Activated T-helper 17 cell treated with anti-CD3 and anti-CD28 coated beads, Interleukin-2, amount 50 U/mL, for 72 hours (primary cell): ENCODE measurements around the gene CLMN. TPM values are rescaled to one million over a fixed set of nuclear protein-coding genes. Genes with fewer than 3 reads are reported as not detected.
A peak's percentile ranks its signal among the peaks of the same experiment; 100 is the strongest.
"Not testable (repeated sequence)": the region's sequence is repeated elsewhere in the genome, so short reads cannot be mapped to it uniquely, and the experiment has no call there.

ENCODE experiments used
- ATAC-seq: fragments of 150-1000 bp; cut with Tn5 transposase; replicated peaks from 2 replicates; pipeline ENCODE4 v1.10.0; 2021; ENCODE audit warnings: mild to moderate bottlenecking, moderate library complexity
- H3K27ac Mint-ChIP-seq: one replicate; pipeline ENCODE4 v1.8.0; 2022; ENCODE audit warnings: mixed read lengths
- H3K27me3 Mint-ChIP-seq: one replicate; pipeline ENCODE4 v1.8.0; 2022; ENCODE audit warnings: mixed read lengths
- H3K36me3 Mint-ChIP-seq: one replicate; pipeline ENCODE4 v1.8.0; 2022; ENCODE audit warnings: low read depth, mild to moderate bottlenecking, mixed read lengths
- H3K4me1 Mint-ChIP-seq: one replicate; pipeline ENCODE4 v1.8.0; 2022; ENCODE audit warnings: mixed read lengths
- H3K4me3 Mint-ChIP-seq: one replicate; pipeline ENCODE4 v1.8.0; 2022; ENCODE audit warnings: mild to moderate bottlenecking, mixed read lengths
- H3K9me3 Mint-ChIP-seq: one replicate; pipeline ENCODE4 v1.8.0; 2022; ENCODE audit warnings: mixed read lengths
- total RNA-seq, 2 donors: library from RNA; stranded (reverse); gene quantifications; one replicate each; pipeline ENCODE4 v1.2.3, GENCODE V29; 2022

CLMN gene
- total RNA-seq, 2 donors from 2014 or later: 0.95 to 5.3 TPM

DNA sequence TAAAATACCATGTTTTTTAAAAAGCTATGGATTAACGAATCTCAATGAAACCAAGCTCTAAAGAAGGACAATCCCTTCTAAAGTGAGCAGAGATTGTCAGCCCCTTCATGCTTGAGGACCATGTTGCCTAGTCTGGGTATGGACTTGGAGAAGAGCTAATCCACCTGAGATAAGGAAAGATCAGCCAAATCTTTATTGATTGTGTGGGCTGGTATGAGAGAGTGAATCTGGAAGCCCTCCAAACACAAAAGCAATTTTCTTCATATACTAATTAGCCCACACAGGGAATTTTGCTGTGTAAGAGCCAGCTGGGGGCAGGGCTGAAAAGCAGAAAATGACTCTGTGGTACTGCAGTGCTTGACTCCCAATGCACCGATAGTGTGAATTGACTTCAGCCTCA lies 115.0 kb downstream of the CLMN start:
- Mint-ChIP-seq H3K4me1 (no peaks in the 10 kb centered on the region), H3K27me3 (peaks cover 7% of the 10 kb centered on the region), H3K4me3 (no peak overlapping the region), H3K9me3 (peaks cover 4% of the 10 kb centered on the region), H3K36me3 (no peaks in the 10 kb centered on the region), H3K27ac (no peak overlapping the region)
- no peak for ATAC-seq

DNA sequence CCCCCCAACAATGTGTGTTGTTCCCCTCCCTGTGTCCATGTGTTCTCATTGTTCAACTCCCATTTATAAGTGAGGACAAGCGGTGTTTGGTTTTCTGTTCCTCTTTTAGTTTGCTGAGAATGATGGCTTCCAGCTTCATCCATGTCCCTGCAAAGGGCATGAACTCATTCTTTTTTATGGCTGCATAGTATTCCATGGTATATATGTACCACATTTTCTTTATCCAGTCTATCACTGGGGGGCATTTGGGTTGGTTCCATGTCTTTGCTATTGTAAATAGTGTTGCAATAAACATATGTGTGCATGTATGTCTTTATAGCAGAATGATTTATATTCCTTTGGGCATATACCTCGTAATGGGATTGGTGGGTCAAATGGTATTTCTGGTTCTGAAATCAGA lies 118.0 kb downstream of the CLMN start:
- not testable (repeated sequence) for ATAC-seq, H3K4me3 Mint-ChIP-seq, H3K9me3 Mint-ChIP-seq, H3K4me1 Mint-ChIP-seq, H3K27me3 Mint-ChIP-seq, H3K27ac Mint-ChIP-seq, H3K36me3 Mint-ChIP-seq

DNA sequence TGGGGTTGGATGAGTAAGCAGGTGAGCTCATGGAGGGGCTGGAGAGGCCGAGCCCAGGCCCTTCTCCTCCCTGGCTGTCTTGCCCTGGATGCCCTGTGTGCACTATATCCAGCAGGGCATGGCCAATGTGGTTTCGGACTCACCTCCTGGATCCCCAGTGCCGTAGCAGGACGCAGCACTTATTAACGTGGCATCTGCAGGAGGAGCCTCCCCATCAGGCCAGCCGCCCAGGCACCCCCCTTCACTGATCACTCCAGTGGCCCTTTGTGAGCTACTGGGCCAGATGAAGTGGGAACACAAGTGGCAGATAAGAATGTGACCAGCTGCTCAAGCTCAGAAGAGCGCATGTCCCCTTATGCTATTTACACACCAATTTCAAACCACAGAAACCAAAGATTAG lies 119.3 kb downstream of the CLMN start:
- no peaks in the 10 kb centered on the region for H3K36me3 Mint-ChIP-seq
- no peak overlapping the region for H3K27ac Mint-ChIP-seq
- H3K4me1 Mint-ChIP-seq: peaks cover 6% of the 10 kb centered on the region
- peaks cover 4% of the 10 kb centered on the region for H3K27me3 Mint-ChIP-seq
- H3K4me3 Mint-ChIP-seq: no peak overlapping the region
- ATAC-seq: no peak
- H3K9me3 Mint-ChIP-seq: peaks cover 4% of the 10 kb centered on the region

DNA sequence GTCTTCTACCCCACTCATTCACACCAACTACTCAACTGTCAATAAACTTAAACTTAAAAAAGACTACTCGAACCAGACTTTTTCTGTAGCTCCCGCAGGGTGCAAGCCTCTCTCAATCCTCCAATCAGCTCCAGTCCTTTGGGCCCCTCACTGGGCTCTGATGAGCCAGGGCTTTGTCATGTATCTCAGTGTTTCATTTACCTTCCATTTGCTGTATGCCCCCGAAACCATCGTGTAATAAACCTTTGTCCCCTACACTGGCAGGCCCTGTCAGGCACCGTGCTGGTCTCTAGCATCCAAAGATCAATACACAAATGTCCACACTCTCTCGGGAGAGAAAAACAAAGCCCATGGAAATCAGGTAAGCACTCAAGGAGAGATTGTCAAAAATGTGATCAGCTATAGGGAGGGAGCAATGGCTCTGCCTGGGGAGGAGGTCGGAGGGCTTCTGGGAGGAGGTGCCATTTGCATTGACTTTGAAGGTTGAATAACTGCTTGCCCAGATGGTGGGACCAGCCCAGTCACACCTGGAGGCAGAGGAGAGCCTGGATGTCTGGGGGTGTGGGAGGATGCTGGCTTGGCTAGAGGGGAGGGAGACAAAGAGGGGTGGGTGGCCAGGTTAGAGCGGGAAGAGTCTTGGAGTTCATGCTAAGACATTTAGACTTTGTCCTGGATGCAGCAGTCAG lies 120.3 kb downstream of the CLMN start:
- no peak for ATAC-seq
- peaks cover 6% of the 10 kb centered on the region for H3K4me1 Mint-ChIP-seq
- no peak overlapping the region for H3K27ac Mint-ChIP-seq
- peaks cover 4% of the 10 kb centered on the region for H3K27me3 Mint-ChIP-seq
- no peaks in the 10 kb centered on the region for H3K36me3 Mint-ChIP-seq
- H3K9me3 Mint-ChIP-seq: no peaks in the 10 kb centered on the region
- no peak overlapping the region for H3K4me3 Mint-ChIP-seq

GRCh38 chr14:95198320-95198719 lies 121.4 kb downstream of the CLMN start:
- Mint-ChIP-seq H3K27me3 (no peaks in the 10 kb centered on the region), H3K36me3 (no peaks in the 10 kb centered on the region), H3K27ac (no peak overlapping the region), H3K4me3 (no peak overlapping the region), H3K4me1 (peaks cover 6% of the 10 kb centered on the region), H3K9me3 (no peaks in the 10 kb centered on the region)
- no peak for ATAC-seq

DNA sequence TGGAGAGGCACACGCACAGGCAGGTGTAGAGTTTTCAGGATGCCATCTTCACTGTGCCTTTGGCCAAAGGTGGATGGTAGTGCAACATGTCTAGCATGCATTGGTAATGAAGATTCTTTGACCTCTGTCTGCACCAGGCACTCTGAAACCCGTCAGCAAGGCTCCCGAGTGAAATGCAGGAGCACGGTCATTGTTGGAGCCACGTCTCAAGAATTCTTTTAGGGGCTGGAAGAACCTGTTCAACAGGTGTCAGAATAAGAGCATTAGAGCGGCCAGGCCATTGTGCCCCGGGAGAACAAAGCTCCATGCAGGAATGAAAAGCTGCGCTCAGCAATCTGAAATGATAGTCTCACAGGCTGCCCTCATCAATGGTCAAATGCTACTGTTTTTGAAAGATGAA lies 122.2 kb downstream of the CLMN start:
- ATAC-seq: no peak
- no peaks in the 10 kb centered on the region for H3K27me3 Mint-ChIP-seq
- no peaks in the 10 kb centered on the region for H3K36me3 Mint-ChIP-seq
- H3K4me3 Mint-ChIP-seq: no peak overlapping the region
- H3K9me3 Mint-ChIP-seq: no peaks in the 10 kb centered on the region
- peak overlapping the region; percentile 2 for H3K27ac Mint-ChIP-seq
- H3K4me1 Mint-ChIP-seq: peaks cover 6% of the 10 kb centered on the region

DNA sequence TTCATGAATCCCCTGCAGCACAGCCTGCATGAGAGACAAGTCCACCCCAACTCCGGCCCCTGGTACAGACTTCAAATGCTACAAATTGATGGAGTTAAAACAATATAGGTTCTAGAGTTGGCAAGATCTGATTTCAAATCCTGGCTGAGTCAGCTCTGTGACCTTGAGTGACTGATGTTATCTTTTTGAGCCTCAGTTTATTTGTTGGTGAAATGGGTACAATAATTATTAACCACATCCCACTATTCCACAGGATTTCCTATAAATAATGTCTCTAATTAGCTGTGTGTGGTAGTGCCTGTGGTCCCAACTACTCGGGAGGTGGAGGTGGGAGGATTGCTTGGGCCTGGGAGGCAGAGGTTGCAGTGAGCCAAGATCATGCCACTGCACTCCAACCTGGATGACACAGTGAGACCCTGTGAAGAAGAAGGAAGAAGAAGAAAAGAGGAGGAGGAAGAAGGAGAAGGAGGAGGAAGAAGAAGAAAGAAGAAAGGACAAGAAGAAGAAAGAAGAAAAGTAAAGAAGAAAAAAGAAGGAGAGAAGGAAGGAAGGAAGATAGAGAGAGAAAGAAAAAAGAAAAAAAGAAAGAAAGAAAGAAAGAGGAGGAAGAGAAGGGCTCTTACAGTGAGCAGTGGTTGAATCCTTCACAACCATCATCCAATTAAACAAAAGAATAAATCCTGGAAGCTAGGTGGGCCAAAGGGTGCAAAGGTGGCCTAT lies 122.7 kb downstream of the CLMN start:
- Mint-ChIP-seq H3K36me3 (no peaks in the 10 kb centered on the region), H3K27ac (peak overlapping the region; percentile 2), H3K4me3 (no peak overlapping the region), H3K9me3 (no peaks in the 10 kb centered on the region), H3K27me3 (no peaks in the 10 kb centered on the region), H3K4me1 (peaks cover 6% of the 10 kb centered on the region)
- no peak for ATAC-seq

- Mint-ChIP-seq H3K4me3 (no peak overlapping the region), H3K27me3 (no peaks in the 10 kb centered on the region), H3K36me3 (no peaks in the 10 kb centered on the region), H3K27ac (no peak overlapping the region), H3K9me3 (no peaks in the 10 kb centered on the region), H3K4me1 (peaks cover 6% of the 10 kb centered on the region)
- peak; percentile 60 for ATAC-seq
These were observed 123.4 kb downstream of the CLMN start for GRCh38 chr14:95196268-95196667.

DNA sequence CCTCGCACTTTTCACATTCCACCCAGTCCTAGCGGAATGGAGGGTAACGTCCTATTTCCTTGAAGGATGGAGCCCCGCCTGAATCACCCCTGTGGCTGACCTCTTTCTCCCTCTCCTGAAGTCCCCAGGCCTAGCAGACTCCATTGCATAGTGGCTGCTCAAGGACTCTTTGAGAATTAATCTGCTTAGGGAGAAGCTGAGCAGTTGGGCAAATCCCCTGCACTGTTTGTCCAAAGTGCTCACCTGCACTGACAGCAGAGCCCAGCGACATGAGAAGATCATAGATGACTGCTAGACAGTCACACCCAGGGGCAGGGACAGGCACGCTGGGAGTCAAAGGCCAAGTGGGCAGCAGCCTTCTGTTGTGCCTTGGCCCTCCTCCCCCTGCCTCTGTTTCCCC lies 124.7 kb downstream of the CLMN start:
- no peak for ATAC-seq
- Mint-ChIP-seq H3K9me3 (no peaks in the 10 kb centered on the region), H3K36me3 (no peaks in the 10 kb centered on the region), H3K27me3 (peaks cover 2% of the 10 kb centered on the region), H3K27ac (no peak overlapping the region), H3K4me1 (peaks cover 6% of the 10 kb centered on the region), H3K4me3 (no peak overlapping the region)

DNA sequence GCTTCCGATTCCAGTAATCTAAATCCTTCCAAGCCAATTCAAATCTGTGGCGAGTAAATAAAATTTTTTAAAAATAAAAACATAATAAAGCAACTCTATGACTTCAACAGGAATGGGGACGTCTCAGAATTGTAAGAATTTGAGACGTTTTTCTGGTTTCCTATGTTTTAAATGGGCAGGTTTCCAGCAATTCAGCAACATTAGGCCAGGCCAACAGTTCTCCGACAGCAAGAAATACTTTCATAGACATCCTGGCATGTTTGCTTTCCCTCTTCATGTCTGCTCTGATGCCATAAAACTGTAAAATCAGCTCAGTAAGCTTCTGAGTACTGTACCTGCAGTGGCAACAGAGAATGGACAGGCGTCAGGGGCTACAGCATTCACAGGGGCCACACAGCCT lies 126.6 kb downstream of the CLMN start:
- Mint-ChIP-seq H3K27ac (no peak overlapping the region), H3K27me3 (peaks cover 6% of the 10 kb centered on the region), H3K36me3 (no peaks in the 10 kb centered on the region), H3K4me1 (peaks cover 6% of the 10 kb centered on the region), H3K9me3 (no peaks in the 10 kb centered on the region), H3K4me3 (no peak overlapping the region)
- ATAC-seq: no peak

GRCh38 chr14:95192311-95192710 lies 127.4 kb downstream of the CLMN start:
- no peaks in the 10 kb centered on the region for H3K9me3 Mint-ChIP-seq
- no peaks in the 10 kb centered on the region for H3K36me3 Mint-ChIP-seq
- no peak overlapping the region for H3K4me3 Mint-ChIP-seq
- H3K4me1 Mint-ChIP-seq: peaks cover 6% of the 10 kb centered on the region
- no peak overlapping the region for H3K27ac Mint-ChIP-seq
- H3K27me3 Mint-ChIP-seq: peaks cover 8% of the 10 kb centered on the region
- no peak for ATAC-seq

DNA sequence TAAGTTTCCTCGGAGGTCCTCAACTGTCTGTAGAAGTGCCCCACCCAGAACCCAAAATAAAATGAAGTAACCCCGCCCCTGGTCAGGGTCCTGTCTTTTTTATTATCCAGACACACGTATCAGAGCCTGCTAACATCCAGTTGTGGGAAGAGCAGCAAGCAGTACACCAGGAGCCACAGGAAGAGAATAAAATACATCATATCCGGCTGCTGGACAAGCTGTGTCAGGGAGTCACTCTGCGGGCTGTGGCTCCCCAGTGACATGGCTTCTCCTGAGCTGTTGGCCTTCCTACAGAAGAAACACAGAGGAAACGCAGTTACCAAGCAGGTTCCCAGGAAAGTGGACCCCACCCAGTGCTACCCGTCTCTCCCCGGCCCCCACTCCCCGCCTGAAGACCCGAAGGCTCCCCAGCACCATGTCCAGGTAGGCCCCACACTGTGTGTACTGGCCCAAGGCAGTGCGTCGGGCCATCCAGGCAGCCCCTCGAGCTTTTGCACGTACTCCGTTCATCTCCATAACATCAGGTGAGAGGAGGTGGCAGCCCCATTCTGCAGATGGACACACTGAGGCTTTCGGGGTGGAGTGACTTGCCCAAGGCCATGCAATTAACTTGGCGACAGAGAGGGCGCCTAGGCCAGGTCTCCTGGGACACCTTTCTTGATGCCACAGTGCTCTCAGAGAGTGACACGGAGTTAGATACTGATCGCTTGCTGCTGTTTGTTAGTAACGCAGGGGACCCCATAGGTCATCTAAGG lies 128.1 kb downstream of the CLMN start:
- H3K36me3 Mint-ChIP-seq: no peaks in the 10 kb centered on the region
- H3K27me3 Mint-ChIP-seq: peaks cover 14% of the 10 kb centered on the region
- no peak for ATAC-seq
- H3K4me3 Mint-ChIP-seq: no peak overlapping the region
- peaks cover 5% of the 10 kb centered on the region for H3K4me1 Mint-ChIP-seq
- no peaks in the 10 kb centered on the region for H3K9me3 Mint-ChIP-seq
- no peak overlapping the region for H3K27ac Mint-ChIP-seq

DNA sequence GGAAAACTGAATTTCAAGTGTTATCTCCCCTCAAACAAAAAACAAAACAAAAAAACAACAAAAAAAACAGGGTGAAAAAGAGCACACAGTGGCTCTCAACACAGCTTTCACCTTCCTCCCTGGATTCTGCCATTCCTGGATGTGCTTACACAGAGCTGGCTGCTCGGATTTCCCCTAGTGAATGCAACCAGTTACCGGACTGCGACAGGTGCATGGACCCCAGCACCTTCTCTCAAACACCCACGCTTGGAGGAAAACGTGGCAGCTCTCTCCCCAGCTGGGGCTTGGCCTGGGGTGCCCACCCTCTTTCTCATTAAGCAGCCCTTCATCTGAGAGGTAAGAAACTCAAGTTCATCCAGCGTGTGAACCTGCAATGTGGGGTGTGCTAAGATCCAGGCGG lies 128.9 kb downstream of the CLMN start:
- Mint-ChIP-seq H3K27ac (no peak overlapping the region), H3K9me3 (no peaks in the 10 kb centered on the region), H3K27me3 (peaks cover 17% of the 10 kb centered on the region), H3K4me1 (no peaks in the 10 kb centered on the region), H3K4me3 (no peak overlapping the region), H3K36me3 (no peaks in the 10 kb centered on the region)
- no peak for ATAC-seq

GRCh38 chr14:95190346-95190840 lies 129.3 kb downstream of the CLMN start:
- Mint-ChIP-seq H3K27me3 (peaks cover 21% of the 10 kb centered on the region), H3K4me3 (no peak overlapping the region), H3K4me1 (no peaks in the 10 kb centered on the region), H3K27ac (no peak overlapping the region), H3K9me3 (no peaks in the 10 kb centered on the region), H3K36me3 (no peaks in the 10 kb centered on the region)
- ATAC-seq: no peak
